ENCODE data around the gene BNC2. TPM values are rescaled to one million over a fixed set of nuclear protein-coding genes. Genes with fewer than 3 reads are reported as not detected.

Gene BNC2
- total RNA-seq, 1 experiment from 2014 or later, result 0.20 TPM

GRCh38 chr9:16769291-16769690, 101.2 kb downstream of the BNC2 start:
- no peaks in the 10 kb centered on the region for H3K27me3 ChIP-seq (replicated peaks; ENCODE audit: control insufficient read depth, insufficient read depth, low read length)
- no peaks in the 10 kb centered on the region for H3K4me1 ChIP-seq
- no peaks in the 10 kb centered on the region for H3K36me3 ChIP-seq (ENCODE audit: control insufficient read depth, insufficient read depth, low read length)

GRCh38 chr9:16768816-16769215, 101.7 kb downstream of the BNC2 start:
- Mint-ChIP-seq H3K27ac (ENCODE audit: unreplicated experiment) (no peak overlapping the region), H3K27me3 (ENCODE audit: insufficient read depth, unreplicated experiment) (peaks cover 5% of the 10 kb centered on the region), H3K4me1 (ENCODE audit: low read depth, unreplicated experiment) (no peaks in the 10 kb centered on the region), H3K4me3 (ENCODE audit: unreplicated experiment) (no peak overlapping the region), H3K36me3 (ENCODE audit: insufficient read depth, unreplicated experiment) (no peaks in the 10 kb centered on the region), H3K9me3 (ENCODE audit: unreplicated experiment) (no peaks in the 10 kb centered on the region)
- no peak for DNase-seq
- BruUV-seq (replicated peaks), result no TSS peak
- H3K36me3 ChIP-seq (ENCODE audit: control insufficient read depth, insufficient read depth, low read length), result no peaks in the 10 kb centered on the region
- H3K27me3 ChIP-seq (replicated peaks; ENCODE audit: control insufficient read depth, insufficient read depth, low read length), result no peaks in the 10 kb centered on the region
- intact Hi-C loops (cut with micrococcal nuclease; ENCODE audit: unreplicated experiment), result no loop called here
- POLR2A ChIA-PET, result no interaction called here
- H3K4me3 ChIP-seq (ENCODE audit: low read depth, low read length), result no peak overlapping the region
- no peaks in the 10 kb centered on the region for H3K9me3 ChIP-seq
- no peaks in the 10 kb centered on the region for H3K4me1 ChIP-seq
- TF ChIP-seq CTCF (IDR thresholded peaks at IDR 0.05; ENCODE audit: insufficient read depth in 1 of 2, low read depth in 1 of 2, low read length in 1 of 2, severe bottlenecking in 1 of 2, unreplicated experiment in 1 of 2), result no peak
- CTCF ChIA-PET, result no interaction called here

More at GRCh38 chr9:16769291-16769690, 101.2 kb downstream of the BNC2 start:
- DNase-seq, result no peak
- no TSS peak for BruUV-seq (replicated peaks)
- Mint-ChIP-seq H3K27me3 (ENCODE audit: insufficient read depth, unreplicated experiment) (peaks cover 5% of the 10 kb centered on the region), H3K27ac (ENCODE audit: unreplicated experiment) (no peak overlapping the region), H3K4me3 (ENCODE audit: unreplicated experiment) (no peak overlapping the region), H3K4me1 (ENCODE audit: low read depth, unreplicated experiment) (no peaks in the 10 kb centered on the region), H3K36me3 (ENCODE audit: insufficient read depth, unreplicated experiment) (no peaks in the 10 kb centered on the region), H3K9me3 (ENCODE audit: unreplicated experiment) (no peaks in the 10 kb centered on the region)
- Histone ChIP-seq H3K4me3 (ENCODE audit: low read depth, low read length) (no peak overlapping the region), H3K9me3 (no peaks in the 10 kb centered on the region)
- intact Hi-C loops (cut with micrococcal nuclease; ENCODE audit: unreplicated experiment), result no loop called here
- ChIA-PET POLR2A (no interaction called here), CTCF (no interaction called here)
- no peak for TF ChIP-seq CTCF (IDR thresholded peaks at IDR 0.05; ENCODE audit: insufficient read depth in 1 of 2, low read depth in 1 of 2, low read length in 1 of 2, severe bottlenecking in 1 of 2, unreplicated experiment in 1 of 2)

- Histone ChIP-seq H3K4me1 (no peaks in the 10 kb centered on the region), H3K9me3 (no peaks in the 10 kb centered on the region), H3K4me3 (ENCODE audit: low read depth, low read length) (no peak overlapping the region), H3K27me3 (replicated peaks; ENCODE audit: control insufficient read depth, insufficient read depth, low read length) (no peaks in the 10 kb centered on the region), H3K36me3 (ENCODE audit: control insufficient read depth, insufficient read depth, low read length) (no peaks in the 10 kb centered on the region)
- ChIA-PET CTCF (no interaction called here), POLR2A (no interaction called here)
- Mint-ChIP-seq H3K9me3 (ENCODE audit: unreplicated experiment) (no peaks in the 10 kb centered on the region), H3K27me3 (ENCODE audit: insufficient read depth, unreplicated experiment) (peaks cover 5% of the 10 kb centered on the region), H3K27ac (ENCODE audit: unreplicated experiment) (no peak overlapping the region), H3K36me3 (ENCODE audit: insufficient read depth, unreplicated experiment) (no peaks in the 10 kb centered on the region), H3K4me1 (ENCODE audit: low read depth, unreplicated experiment) (no peaks in the 10 kb centered on the region), H3K4me3 (ENCODE audit: unreplicated experiment) (no peak overlapping the region)
- intact Hi-C loops (cut with micrococcal nuclease; ENCODE audit: unreplicated experiment), result no loop called here
- DNase-seq, result no peak
- no TSS peak for BruUV-seq (replicated peaks)
- no peak for TF ChIP-seq CTCF (IDR thresholded peaks at IDR 0.05; ENCODE audit: insufficient read depth in 1 of 2, low read depth in 1 of 2, low read length in 1 of 2, severe bottlenecking in 1 of 2, unreplicated experiment in 1 of 2)
Observed at GRCh38 chr9:16767366-16767765, 103.1 kb downstream of the BNC2 start.

All from Caco-2 (cell line).